H1 (cell line): ENCODE results near the gene TSPAN15. TPM values are rescaled to one million over a fixed set of nuclear protein-coding genes. Genes with fewer than 3 reads are reported as not detected.

ENCODE experiments used
- CTCF ChIA-PET: fragments of 300-600 bp; sonication (Branson Sonifier 250); formaldehyde crosslinking; loops from one replicate; lab custom pipeline; 2021; ENCODE audit not compliant: partially characterized antibody; lab: Charles Lee
- POLR2A ChIA-PET: fragments of 300-600 bp; sonication (Branson Sonifier 250); formaldehyde crosslinking; loops from one replicate; lab custom pipeline; 2021; ENCODE audit warnings: inconsistent platforms; ENCODE audit not compliant: partially characterized antibody; lab: Charles Lee
- DNase-seq, 2 experiments: peaks; one replicate each; pipeline versions ENCODE4 v3.0.0 to v3.0.0-alpha.2; 2010 to 2022; ENCODE audit warnings: low spot score in 2 of 2, low read depth in 1 of 2, mixed read lengths in 1 of 2
- FAIRE-seq: peaks from 2 replicates; lab custom pipeline; 2011; peaks lifted over from hg19 to GRCh38; lab: Jason Lieb, UNC
- H2AFZ ChIP-seq: 2 replicates; pipeline ENCODE4 v1.8.1; 2012; ENCODE audit warnings: low read length, inconsistent platforms
- H2AK5ac ChIP-seq: 2 replicates; pipeline ENCODE4 v1.6.1; 2013; ENCODE audit warnings: low read depth, low read length
- H2BK120ac ChIP-seq: replicated peaks from 2 replicates; pipeline ENCODE3; 2013; ENCODE audit warnings: low read depth, low read length, inconsistent platforms
- H2BK12ac ChIP-seq: 2 replicates; pipeline ENCODE4 v1.6.1; 2013; ENCODE audit warnings: low read depth, low read length
- H2BK15ac ChIP-seq: 2 replicates; pipeline ENCODE4 v1.6.1; 2013; ENCODE audit warnings: low read length
- H2BK20ac ChIP-seq: 2 replicates; pipeline ENCODE4 v1.6.1; 2013; ENCODE audit warnings: low read length
- H2BK5ac ChIP-seq: 2 replicates; pipeline ENCODE4 v1.6.1; 2013; ENCODE audit warnings: low read depth, low read length
- H3K14ac ChIP-seq: 2 replicates; pipeline ENCODE4 v1.6.1; 2013; ENCODE audit warnings: inconsistent platforms; ENCODE audit not compliant: insufficient read length
- H3K18ac ChIP-seq: 2 replicates; pipeline ENCODE4 v1.6.1; 2013; ENCODE audit warnings: low read length; ENCODE audit errors: extremely low read depth
- H3K23ac ChIP-seq: 2 replicates; pipeline ENCODE4 v1.6.1; 2013; ENCODE audit warnings: inconsistent platforms; ENCODE audit not compliant: insufficient read length
- H3K23me2 ChIP-seq: 2 replicates; pipeline ENCODE4 v1.6.1; 2013; ENCODE audit warnings: low read depth, low read length
- H3K27ac ChIP-seq: 2 replicates; pipeline ENCODE4 v1.6.1; 2011; ENCODE audit warnings: low read depth, low read length, inconsistent platforms
- H3K27me3 ChIP-seq, 4 experiments: replicated peaks in 1 of 4; 1 replicate in 1 of 4; 2 replicates in 3 of 4; pipeline versions ENCODE4 v1.6.1 to v1.8.1; 2011 to 2013; ENCODE audit warnings: low read length in 3 of 4, mild to moderate bottlenecking in 3 of 4, inconsistent platforms in 2 of 4, mixed read lengths in 2 of 4, moderate library complexity in 1 of 4; ENCODE audit not compliant: control insufficient read depth in 3 of 4, insufficient read depth in 3 of 4; ENCODE audit errors: extremely low read depth in 1 of 4
- H3K36me3 ChIP-seq, 4 experiments: 2 replicates each; pipeline versions ENCODE4 v1.6.1 to v1.8.1; 2011 to 2013; ENCODE audit warnings: mild to moderate bottlenecking in 4 of 4, low read length in 3 of 4, moderate library complexity in 2 of 4, control low read depth in 1 of 4, inconsistent platforms in 1 of 4; ENCODE audit not compliant: insufficient read depth in 4 of 4, control insufficient read depth in 2 of 4
- H3K4ac ChIP-seq: replicated peaks from 2 replicates; pipeline ENCODE3; 2013; ENCODE audit warnings: low read length, low read depth, mixed read lengths, inconsistent platforms; ENCODE audit not compliant: insufficient read length
- H3K4me1 ChIP-seq, 4 experiments: replicated peaks in 1 of 4; 1 replicate in 1 of 4; 2 replicates in 3 of 4; pipeline versions ENCODE4 v1.6.1 to v1.8.1; 2011 to 2013; ENCODE audit warnings: low read length in 3 of 4, inconsistent platforms in 2 of 4, mixed read lengths in 1 of 4; ENCODE audit not compliant: insufficient read depth in 4 of 4, control insufficient read depth in 3 of 4
- H3K4me2 ChIP-seq, 2 experiments: 2 replicates each; pipeline versions ENCODE4 v1.6.1 to v1.8.1; 2011 to 2013; ENCODE audit warnings: low read depth in 2 of 2, low read length in 2 of 2, control low read depth in 1 of 2, inconsistent platforms in 1 of 2, mild to moderate bottlenecking in 1 of 2; ENCODE audit not compliant: insufficient read depth in 1 of 2
- H3K4me3 ChIP-seq, 4 experiments: fragments of 200-600, 300-600 bp in 1 of 4; sonication (generic), shearing (Covaris generic), sonication (Bioruptor Twin) in 1 of 4; 2 replicates each; pipeline versions ENCODE4 v1.5.1 to v1.8.1; 2011 to 2016; ENCODE audit warnings: low read length in 4 of 4, low read depth in 3 of 4, control low read depth in 2 of 4, inconsistent platforms in 2 of 4, mild to moderate bottlenecking in 2 of 4, mixed read lengths in 1 of 4, moderate library complexity in 1 of 4; ENCODE audit not compliant: insufficient read depth in 2 of 4; ENCODE audit errors: extremely low read depth in 1 of 4
- H3K56ac ChIP-seq: replicated peaks from 2 replicates; pipeline ENCODE3; 2013; ENCODE audit warnings: low read depth, mild to moderate bottlenecking, mixed read lengths, low read length, inconsistent platforms; ENCODE audit not compliant: insufficient read length
- H3K79me1 ChIP-seq: 2 replicates; pipeline ENCODE4 v1.6.1; 2013; ENCODE audit warnings: low read depth, low read length, control low read depth
- H3K79me2 ChIP-seq, 2 experiments: 2 replicates each; pipeline versions ENCODE4 v1.6.1 to v1.8.1; 2012 to 2013; ENCODE audit warnings: low read length in 2 of 2, mild to moderate bottlenecking in 2 of 2, inconsistent platforms in 1 of 2; ENCODE audit not compliant: insufficient read depth in 2 of 2, control insufficient read depth in 1 of 2
- H3K9ac ChIP-seq, 4 experiments: replicated peaks in 1 of 4; 1 replicate in 1 of 4; 2 replicates in 3 of 4; pipeline versions ENCODE4 v1.6.1 to v1.8.1; 2011 to 2013; ENCODE audit warnings: low read depth in 3 of 4, low read length in 3 of 4, control low read depth in 2 of 4, mild to moderate bottlenecking in 2 of 4, moderate library complexity in 2 of 4, inconsistent platforms in 1 of 4; ENCODE audit errors: extremely low read depth in 1 of 4
- H3K9me3 ChIP-seq, 2 experiments: 2 replicates each; pipeline versions ENCODE4 v1.6.1 to v1.8.1; 2012 to 2013; ENCODE audit warnings: mild to moderate bottlenecking in 2 of 2, moderate library complexity in 2 of 2, control low read depth in 1 of 2, inconsistent platforms in 1 of 2, low read depth in 1 of 2, low read length in 1 of 2, mixed read lengths in 1 of 2; ENCODE audit not compliant: insufficient read depth in 2 of 2
- H4K20me1 ChIP-seq, 2 experiments: replicated peaks in 1 of 2; 2 replicates each; pipeline versions ENCODE3 to v1.8.1; 2011 to 2013; ENCODE audit warnings: inconsistent platforms in 2 of 2, low read length in 2 of 2, mild to moderate bottlenecking in 1 of 2; ENCODE audit not compliant: insufficient read depth in 2 of 2, control insufficient read depth in 1 of 2
- H4K5ac ChIP-seq: 2 replicates; pipeline ENCODE4 v1.6.1; 2013; ENCODE audit warnings: low read length, low read depth, mixed read lengths, inconsistent platforms; ENCODE audit not compliant: insufficient read length
- H4K8ac ChIP-seq: 2 replicates; pipeline ENCODE4 v1.8.0; 2013; ENCODE audit warnings: mild to moderate bottlenecking, moderate library complexity, low read length, inconsistent platforms; ENCODE audit not compliant: insufficient read depth; ENCODE audit errors: extremely low read depth
- H4K91ac ChIP-seq: replicated peaks from 2 replicates; pipeline ENCODE3; 2013; ENCODE audit warnings: low read length, mixed read lengths, inconsistent platforms; ENCODE audit not compliant: insufficient read length
- ATF3 ChIP-seq: IDR thresholded peaks from 2 replicates; pipeline ENCODE4 v1.6.1; 2011; ENCODE audit warnings: low read depth, mild to moderate bottlenecking, low read length; ENCODE audit not compliant: insufficient read depth
- HDAC6 ChIP-seq: IDR thresholded peaks from one replicate; pipeline ENCODE4 v1.7.1; 2012; ENCODE audit warnings: low read depth, mild to moderate bottlenecking, inconsistent platforms, low read length, moderate library complexity
- KDM5A ChIP-seq: fragments of 200-600 bp; IDR thresholded peaks from 2 replicates; pipeline ENCODE4 v1.7.1; 2012; ENCODE audit warnings: mild to moderate bottlenecking, low read length, inconsistent platforms, mixed read lengths
- MAX ChIP-seq: IDR thresholded peaks from 2 replicates; pipeline ENCODE4 v1.6.1; 2012; ENCODE audit warnings: inconsistent platforms
- TAF7 ChIP-seq: optimal IDR thresholded peaks from 2 replicates; pipeline ENCODE3; 2011; ENCODE audit warnings: low read depth, mild to moderate bottlenecking, inconsistent platforms, low read length, moderate library complexity, borderline replicate concordance
- WGBS, 2 experiments: shearing (Covaris generic) in 1 of 2; methylation state at CpG; one replicate each; pipeline versions ENCODE4 v1.1.6 to v1.1.7; 2013 to 2015; ENCODE audit warnings: low lambda C conversion rate in 2 of 2, mixed read lengths in 2 of 2, inconsistent platforms in 1 of 2, low coverage in 1 of 2, missing lambda C conversion rate in 1 of 2; ENCODE audit not compliant: insufficient replicate concordance in 2 of 2, insufficient coverage in 1 of 2, insufficient read length in 1 of 2; ENCODE audit errors: extremely low coverage in 1 of 2, missing lambda C conversion rate in 1 of 2; 5-methylcytosine and 5-hydroxymethylcytosine counted together
- polyA plus RNA-seq, 7 experiments: library from polyadenylated mRNA; depleted of rRNA in 3 of 7; stranded (reverse) in 5 of 7; unstranded in 2 of 7; fragments of >200 nt in 5 of 7; fragments of 200-250 nt in 2 of 7; gene quantifications; 1 replicate in 5 of 7; 2 replicates in 1 of 7; 4 replicates in 1 of 7; pipeline versions ENCODE4 v1.2.1 to v1.2.3, GENCODE V29; 2011 to 2013; ENCODE audit warnings: missing spikeins in 2 of 7, mixed read lengths in 2 of 7
- total RNA-seq: library from RNA; stranded (reverse); fragmentation: NEBNext Ultra II Directional; extraction: Animal tissue kit (Norgen Biotek cat#: 25700); gene quantifications from 2 replicates; pipeline ENCODE4 v1.2.1, GENCODE V29; 2021

The TSPAN15 gene
- total and polyA plus RNA-seq, 2 of the 8 experiments (the other 6 are each of a cell fraction or from before 2014, with no cell fraction given), result 9.7 to 20.0 TPM

- Histone ChIP-seq H3K23ac (no peak overlapping the region), H4K91ac (no peak overlapping the region), H3K36me3 (no peaks in the 10 kb centered on the region), H3K14ac (no peak overlapping the region), H2AFZ (no peak overlapping the region), H2BK12ac (no peak overlapping the region), H3K4me1 (peaks cover 0 to 7% (median 1%) of the 10 kb centered on the region in 4 experiments; a peak in 1 of 7 replicates), H4K8ac (no peak overlapping the region), H4K5ac (no peak overlapping the region), H3K9ac (no peak overlapping the region), H3K18ac (no peak overlapping the region), H3K4me2 (no peak overlapping the region), H3K4me3 (no peak overlapping the region), H2BK5ac (no peak overlapping the region), H3K27ac (no peak overlapping the region), H4K20me1 (peaks cover 0 to 6% of the 10 kb centered on the region in 2 experiments), H3K9me3 (peaks cover 8 to 13% of the 10 kb centered on the region in 2 experiments), H3K79me1 (no peaks in the 10 kb centered on the region), H3K23me2 (no peaks in the 10 kb centered on the region), H3K4ac (no peak overlapping the region), H2AK5ac (no peak overlapping the region), H3K56ac (no peak overlapping the region), H2BK20ac (no peak overlapping the region), H3K79me2 (no peaks in the 10 kb centered on the region), H3K27me3 (no peaks in the 10 kb centered on the region), H2BK15ac (no peak overlapping the region), H2BK120ac (no peak overlapping the region)
- WGBS, 2 experiments, result 89% methylated on average over 12 of the region's 12 CpGs; no CpG with 5 or more reads in 1 of the 2 experiments
- DNase-seq (no peak), FAIRE-seq (no peak)
- ChIA-PET CTCF (interaction anchor here (0.9 to 5.0 kb wide), 10 partner anchors 9 to 422 kb away, joined by 3 to 24 read pairs (median 4); partner anchors contain the start of gene TSPAN15), POLR2A (interaction anchor here (1.3 kb wide), 1 partner anchor 41 kb away, joined by 3 read pairs; no protein-coding TSS in a partner anchor)
- TF ChIP-seq HDAC6 (no peak), TAF7 (no peak), MAX (no peak), ATF3 (no peak), KDM5A (no peak)
Observed at GRCh38 chr10:69492746-69493462, 41.6 kb downstream of the TSPAN15 start.
